H1 (cell line): ENCODE data around the gene AP2B1. TPM values are rescaled to one million over a fixed set of nuclear protein-coding genes. Genes with fewer than 3 reads are reported as not detected.

Experiments used
- JUN ChIP-seq: IDR thresholded peaks from 2 replicates; pipeline ENCODE4 v1.6.1; 2011; ENCODE audit warnings: low read depth, mild to moderate bottlenecking, improper control_type of control experiment, low read length
- SIX5 ChIP-seq: IDR thresholded peaks from 2 replicates; pipeline ENCODE4 v1.6.1; 2011; ENCODE audit warnings: mild to moderate bottlenecking, low read depth, low read length
- polyA plus RNA-seq, 7 experiments: library from polyadenylated mRNA; depleted of rRNA in 3 of 7; stranded (reverse) in 5 of 7; unstranded in 2 of 7; fragments of >200 nt in 5 of 7; fragments of 200-250 nt in 2 of 7; gene quantifications; 1 replicate in 5 of 7; 2 replicates in 1 of 7; 4 replicates in 1 of 7; pipeline versions ENCODE4 v1.2.1 to v1.2.3, GENCODE V29; 2011 to 2013; ENCODE audit warnings: missing spikeins in 2 of 7, mixed read lengths in 2 of 7
- total RNA-seq: library from RNA; stranded (reverse); fragmentation: NEBNext Ultra II Directional; extraction: Animal tissue kit (Norgen Biotek cat#: 25700); gene quantifications from 2 replicates; pipeline ENCODE4 v1.2.1, GENCODE V29; 2021
- TF ChIP-seq, protein P1 (sequence below): IDR thresholded peaks from 2 replicates; pipeline ENCODE4 v1.6.1; 2012; ENCODE audit warnings: low read length, inconsistent platforms

The AP2B1 gene
- total and polyA plus RNA-seq, 2 of the 8 experiments (the other 6 are each of a cell fraction or from before 2014, with no cell fraction given) = 95.5 to 199 TPM

GRCh38 chr17:35555691-35556090 lies 31.4 kb upstream of the AP2B1 start (continued):
- TF ChIP-seq, protein P1, sequence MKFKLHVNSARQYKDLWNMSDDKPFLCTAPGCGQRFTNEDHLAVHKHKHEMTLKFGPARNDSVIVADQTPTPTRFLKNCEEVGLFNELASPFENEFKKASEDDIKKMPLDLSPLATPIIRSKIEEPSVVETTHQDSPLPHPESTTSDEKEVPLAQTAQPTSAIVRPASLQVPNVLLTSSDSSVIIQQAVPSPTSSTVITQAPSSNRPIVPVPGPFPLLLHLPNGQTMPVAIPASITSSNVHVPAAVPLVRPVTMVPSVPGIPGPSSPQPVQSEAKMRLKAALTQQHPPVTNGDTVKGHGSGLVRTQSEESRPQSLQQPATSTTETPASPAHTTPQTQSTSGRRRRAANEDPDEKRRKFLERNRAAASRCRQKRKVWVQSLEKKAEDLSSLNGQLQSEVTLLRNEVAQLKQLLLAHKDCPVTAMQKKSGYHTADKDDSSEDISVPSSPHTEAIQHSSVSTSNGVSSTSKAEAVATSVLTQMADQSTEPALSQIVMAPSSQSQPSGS = no peak
- TF ChIP-seq SIX5 (no peak), JUN (no peak)
